Gastroesophageal sphincter (tissue), 4 donors: ENCODE measurements around the gene LSP1. TPM values are rescaled to one million over a fixed set of nuclear protein-coding genes. Genes with fewer than 3 reads are reported as not detected.

Experiments used
- ATAC-seq: fragments of 150-250 bp; one replicate; pipeline ENCODE4 v1.9.1; 2016; ENCODE audit warnings: mild to moderate bottlenecking, moderate library complexity
- H3K27ac ChIP-seq, 4 donors: fragments of 200-600 bp; sonication (generic) in 3 of 4; 1 replicate in 3 of 4; 2 replicates in 1 of 4; pipeline ENCODE4 v1.5.1; 2016 to 2019
- H3K27me3 ChIP-seq: fragments of 200-600 bp; sonication (generic); one replicate; pipeline ENCODE4 v1.5.1; 2019
- H3K36me3 ChIP-seq, 2 donors: fragments of 200-600 bp; sonication (generic); one replicate each; pipeline ENCODE4 v1.5.1; 2019; ENCODE audit warnings: control low read depth in 1 of 2
- H3K4me1 ChIP-seq, 3 donors: fragments of 200-600 bp; sonication (generic); 1 replicate in 2 of 3; 2 replicates in 1 of 3; pipeline ENCODE4 v1.5.1; 2016 to 2019; ENCODE audit warnings: control low read depth in 2 of 3
- H3K4me3 ChIP-seq, 2 donors: fragments of 200-600 bp; sonication (generic); one replicate each; pipeline ENCODE4 v1.5.1; 2019; ENCODE audit warnings: mild to moderate bottlenecking in 1 of 2, moderate library complexity in 1 of 2
- H3K9me3 ChIP-seq, 3 donors: fragments of 200-600 bp; sonication (generic); one replicate each; pipeline ENCODE4 v1.5.1; 2017 to 2019; ENCODE audit warnings: control low read depth in 2 of 3
- CTCF ChIP-seq, 4 experiments: fragments of 200-600 bp in 2 of 4; fragments of 450-650 bp in 2 of 4; sonication (generic) in 1 of 4; IDR thresholded peaks; one replicate each; pipeline ENCODE4 v1.5.1; 2017 to 2019; ENCODE audit warnings: antibody characterized with exemption in 4 of 4, mild to moderate bottlenecking in 2 of 4, moderate library complexity in 2 of 4
- EP300 ChIP-seq: sonication (generic); formaldehyde crosslinking; IDR thresholded peaks from one replicate; pipeline ENCODE4 v1.6.1; 2017; ENCODE audit warnings: antibody characterized with exemption, mild to moderate bottlenecking
- POLR2A ChIP-seq, 2 donors: fragments of 450-650 bp; IDR thresholded peaks; one replicate each; pipeline ENCODE4 v1.6.1; 2017; ENCODE audit warnings: antibody characterized with exemption in 2 of 2, mild to moderate bottlenecking in 2 of 2, moderate library complexity in 1 of 2
- POLR2AphosphoS5 ChIP-seq: sonication (generic); formaldehyde crosslinking; IDR thresholded peaks from one replicate; pipeline ENCODE4 v1.6.1; 2017; ENCODE audit warnings: antibody characterized with exemption
- WGBS, 2 donors: methylation state at CpG; one replicate each; pipeline ENCODE4 v1.1.5; 2018; ENCODE audit warnings: low coverage in 1 of 2; 5-methylcytosine and 5-hydroxymethylcytosine counted together
- total RNA-seq, 4 donors: library from RNA; depleted of rRNA; stranded (reverse); fragments of >200 nt; gene quantifications; one replicate each; pipeline ENCODE4 v1.1.0, GENCODE V29; 2016

Gene LSP1
- total RNA-seq, 4 donors from 2014 or later: 13.4 to 133 (median 47.7) TPM

GRCh38 chr11:1869427-1870325 is 16.8 kb downstream of the LSP1 start:
- Histone ChIP-seq H3K27me3 (peaks cover 29% of the 10 kb centered on the region), H3K4me3 (peak overlapping the region in 1 of 2 donors; percentile 46), H3K27ac (peak overlapping the region in 3 of 4 donors; percentile 58 to 88 (median 66)), H3K9me3 (no peaks in the 10 kb centered on the region), H3K4me1 (peaks cover 0 to 79% (median 19%) of the 10 kb centered on the region in 3 donors), H3K36me3 (no peaks in the 10 kb centered on the region)
- TF ChIP-seq POLR2AphosphoS5 (no peak), EP300 (no peak), CTCF (IDR thresholded peaks at IDR 0.05) (peak in 1 of 4 experiments; percentile 12), POLR2A (IDR thresholded peaks at IDR 0.05) (no peak)
- WGBS, 2 donors: 45 to 60% methylated on average over 3 to 15 of the region's 34 CpGs
- peak; percentile 30 for ATAC-seq

GRCh38 chr11:1870326-1870696 is 17.4 kb downstream of the LSP1 start:
- peak overlapping the region in 3 of 4 donors; percentile 58 to 88 (median 66) for H3K27ac ChIP-seq
- H3K36me3 ChIP-seq: no peaks in the 10 kb centered on the region
- H3K4me3 ChIP-seq: peak overlapping the region in 1 of 2 donors; percentile 46
- TF ChIP-seq POLR2A (IDR thresholded peaks at IDR 0.05) (no peak), CTCF (IDR thresholded peaks at IDR 0.05) (no peak), EP300 (no peak), POLR2AphosphoS5 (no peak)
- 0 to 56% methylated on average over 1 to 4 of the region's 12 CpGs for WGBS, 2 donors
- H3K27me3 ChIP-seq: peaks cover 29% of the 10 kb centered on the region
- no peak for ATAC-seq
- peaks cover 0 to 79% (median 15%) of the 10 kb centered on the region in 3 donors for H3K4me1 ChIP-seq
- H3K9me3 ChIP-seq: no peaks in the 10 kb centered on the region

GRCh38 chr11:1870721-1871466 is 18.0 kb downstream of the LSP1 start:
- Histone ChIP-seq H3K4me3 (peak overlapping the region in 1 of 2 donors; percentile 46), H3K9me3 (no peaks in the 10 kb centered on the region), H3K27me3 (peaks cover 29% of the 10 kb centered on the region), H3K4me1 (peaks cover 0 to 79% (median 15%) of the 10 kb centered on the region in 3 donors), H3K27ac (peak overlapping the region in 3 of 4 donors; percentile 58 to 88 (median 66)), H3K36me3 (no peaks in the 10 kb centered on the region)
- WGBS, 2 donors: 20 to 60% methylated on average over 1 of the region's 50 CpGs
- TF ChIP-seq CTCF (IDR thresholded peaks at IDR 0.05) (no peak), POLR2A (IDR thresholded peaks at IDR 0.05) (no peak), EP300 (no peak), POLR2AphosphoS5 (no peak)
- ATAC-seq: no peak

- WGBS, 2 donors: 73% methylated on average over 3 of the region's 15 CpGs; no CpG with 5 or more reads in 1 of the 2 donors
- Histone ChIP-seq H3K9me3 (no peaks in the 10 kb centered on the region), H3K27me3 (peaks cover 29% of the 10 kb centered on the region), H3K36me3 (no peaks in the 10 kb centered on the region), H3K27ac (peak overlapping the region in 3 of 4 donors; percentile 58 to 88 (median 66)), H3K4me1 (peaks cover 0 to 79% (median 14%) of the 10 kb centered on the region in 3 donors), H3K4me3 (peak overlapping the region in 1 of 2 donors; percentile 46)
- ATAC-seq: no peak
- TF ChIP-seq EP300: no peak
- no peak for TF ChIP-seq CTCF (IDR thresholded peaks at IDR 0.05)
- TF ChIP-seq POLR2A (IDR thresholded peaks at IDR 0.05): no peak
- TF ChIP-seq POLR2AphosphoS5: no peak
These were observed 18.6 kb downstream of the LSP1 start for GRCh38 chr11:1871531-1871930.
